Stimulated activated CD4-positive, alpha-beta T cell treated with anti-CD3 and anti-CD28 coated beads, Interleukin-1b, Interleukin-23, amount 100 ng/mL, for 4 hours (primary cell): ENCODE measurements around the gene MAPK8IP1.
"Not testable (repeated sequence)": the region's sequence is repeated elsewhere in the genome, so short reads cannot be mapped to it uniquely, and the experiment has no call there.

ENCODE experiments used
- DNase-seq, 2 donors: peaks; one replicate each; pipeline ENCODE4 v3.0.0-alpha.2; 2020; ENCODE audit warnings: low read depth in 2 of 2

MAPK8IP1 gene

DNA sequence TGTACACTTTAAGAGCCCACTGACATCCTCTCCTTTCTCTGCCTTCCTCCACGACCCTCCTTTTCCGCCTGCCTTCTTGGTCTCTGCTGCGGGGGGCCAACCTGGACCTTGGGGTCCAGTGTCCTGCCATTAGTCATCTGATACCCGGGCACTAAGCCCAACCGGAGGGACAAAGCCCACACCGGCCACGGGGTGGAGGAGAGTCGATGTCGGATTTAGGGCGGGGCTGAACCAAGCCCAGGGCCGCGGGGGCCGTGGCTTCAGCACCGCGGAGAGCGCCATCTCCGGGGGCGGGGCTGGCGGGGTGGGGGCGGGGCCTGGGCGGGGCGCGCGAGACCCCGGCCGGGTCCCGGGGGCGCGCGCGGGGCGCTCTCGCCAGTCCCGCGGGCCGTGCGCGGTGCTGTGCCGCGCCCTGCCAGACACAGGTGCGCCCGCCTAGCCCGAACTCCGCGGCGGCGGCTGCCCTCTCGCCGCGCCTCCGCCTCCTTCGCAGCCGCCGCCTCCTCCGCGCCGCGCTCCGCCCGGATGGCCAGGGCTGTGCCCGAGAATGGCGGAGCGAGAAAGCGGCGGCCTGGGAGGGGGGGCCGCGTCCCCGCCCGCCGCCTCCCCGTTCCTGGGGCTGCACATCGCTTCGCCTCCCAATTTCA, at the start of gene MAPK8IP1:
Gene MAPK8IP1 (plus strand): TSS at position 378 of the 647 bp plus-strand sequence. CDS start 170 bp downstream, at position 548.
- peak; percentile 31 to 51 for DNase-seq

GRCh38 chr11:45839204-45839603, 46.2 kb upstream of the MAPK8IP1 start:
- no peak for DNase-seq

DNA sequence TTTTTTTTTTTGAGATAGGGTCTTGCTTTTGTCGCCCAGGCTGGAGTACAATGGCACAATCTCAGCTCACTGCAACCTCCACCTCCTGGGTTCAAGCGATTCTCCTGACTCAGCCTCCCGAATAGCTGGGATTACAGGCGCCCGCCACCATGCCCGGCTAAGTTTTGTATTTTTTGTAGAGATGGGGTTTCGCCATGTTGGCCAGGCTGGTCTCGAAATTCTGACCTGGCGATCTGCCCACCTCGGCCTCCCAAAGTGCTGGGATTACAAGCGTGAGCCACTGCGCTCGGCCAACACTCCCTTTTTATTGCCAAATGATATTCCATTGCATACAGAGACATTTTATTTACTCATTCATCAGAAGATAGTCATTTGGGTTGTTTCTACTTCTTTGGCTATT, 45.2 kb upstream of the MAPK8IP1 start:
- DNase-seq = not testable (repeated sequence)

DNA sequence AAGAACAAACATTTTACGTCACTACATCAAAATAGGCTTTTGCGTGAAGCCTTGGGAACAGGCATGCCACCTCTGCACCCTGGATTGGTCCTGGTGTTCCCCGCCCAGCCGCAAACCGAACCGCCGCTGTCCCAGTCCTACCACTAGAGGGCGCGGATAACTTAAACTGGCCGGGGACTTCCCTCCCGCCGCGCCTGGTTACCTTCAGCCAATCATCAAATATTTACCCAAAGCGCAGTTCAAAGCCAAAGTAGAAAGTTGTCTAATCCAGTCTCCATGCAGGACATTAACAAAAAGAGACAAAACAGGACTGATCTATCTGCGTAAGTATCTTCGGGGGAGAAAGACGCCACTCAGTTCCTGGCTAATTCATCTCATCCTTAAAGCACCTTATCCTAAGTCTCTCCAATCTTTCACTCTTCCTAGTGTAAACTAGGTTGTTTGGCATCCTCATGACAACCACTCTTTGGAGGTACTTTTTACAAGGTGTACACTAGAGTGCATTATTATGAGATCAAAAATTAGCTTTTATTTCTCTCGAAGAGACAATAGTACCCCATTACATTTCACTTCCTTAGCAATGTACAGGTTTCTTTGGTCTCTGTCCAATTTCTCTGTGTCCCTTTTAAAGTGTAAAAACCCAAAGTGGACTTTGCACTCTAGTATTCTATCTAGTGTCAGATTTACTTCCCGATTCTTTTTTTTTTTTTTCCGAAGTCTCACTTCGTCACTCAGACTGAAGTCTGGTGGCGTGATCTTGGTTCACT, 42.1 kb upstream of the MAPK8IP1 start:
- DNase-seq = peak; percentile 73 to 83

- no peak for DNase-seq
Observed at GRCh38 chr11:45844822-45845578, 40.5 kb upstream of the MAPK8IP1 start.

DNA sequence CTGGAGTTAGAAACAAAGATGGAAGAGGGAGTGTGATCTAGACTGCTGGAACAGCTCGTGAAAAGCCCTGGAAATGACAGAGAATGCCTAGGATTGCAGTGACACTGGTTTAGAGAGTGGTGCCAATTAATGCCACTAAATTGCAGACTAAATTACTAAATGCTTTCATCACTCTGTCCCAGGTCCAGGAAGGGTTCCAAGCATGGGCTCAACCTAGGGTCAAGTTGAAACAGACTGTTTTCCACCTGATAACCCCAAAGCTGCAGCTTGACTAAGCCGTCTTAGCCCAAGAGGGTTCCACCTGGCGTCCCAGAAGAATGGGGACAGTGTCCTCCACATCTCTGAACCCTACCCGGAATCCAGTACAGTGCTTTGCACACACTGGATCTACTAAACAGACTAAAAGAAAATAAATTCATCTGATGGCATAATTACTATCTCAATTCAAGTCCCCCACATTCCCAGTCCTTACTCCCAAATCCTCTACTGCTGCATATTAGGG, 39.2 kb upstream of the MAPK8IP1 start:
- DNase-seq = no peak

DNA sequence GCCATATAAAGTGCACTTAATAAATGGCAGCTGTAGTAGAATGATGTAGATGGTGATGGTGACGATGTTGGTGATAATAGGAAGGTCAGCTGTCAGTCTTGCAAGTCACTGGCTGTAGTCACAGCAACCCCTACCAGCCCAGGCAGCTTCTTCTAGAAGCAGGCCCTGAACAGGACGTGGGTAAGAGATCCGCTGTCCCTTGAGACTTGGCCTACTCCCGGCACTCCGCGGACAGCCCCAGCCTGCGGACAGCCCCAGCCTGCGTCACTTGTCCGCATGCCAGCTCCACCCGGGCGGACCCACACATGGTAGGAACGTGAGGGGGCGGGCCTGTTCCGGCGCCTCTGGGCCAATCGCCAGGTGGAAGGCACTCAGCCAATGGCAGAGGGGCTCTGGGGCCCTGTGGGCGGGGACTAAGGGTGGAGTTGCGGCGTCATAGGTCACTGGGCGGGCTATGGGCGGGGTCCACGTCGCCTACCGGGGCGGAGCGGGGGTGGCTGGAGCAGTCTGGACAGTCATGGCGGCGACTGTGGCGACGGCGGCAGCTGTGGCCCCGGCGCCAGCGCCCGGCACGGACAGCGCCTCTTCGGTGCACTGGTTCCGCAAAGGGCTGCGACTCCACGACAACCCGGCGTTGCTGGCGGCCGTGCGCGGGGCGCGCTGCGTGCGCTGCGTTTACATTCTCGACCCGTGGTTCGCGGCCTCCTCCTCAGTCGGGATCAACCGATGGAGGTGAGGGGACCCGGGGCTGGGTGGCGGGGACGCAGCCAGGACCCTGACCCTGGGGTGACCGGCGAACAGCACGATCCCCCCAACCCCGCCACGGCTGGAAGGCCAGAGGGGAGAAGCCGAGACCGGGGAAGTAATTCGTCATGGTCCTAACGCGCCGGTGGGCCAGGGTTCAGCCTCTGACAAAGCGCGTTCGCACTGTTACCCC, 38.2 kb upstream of the MAPK8IP1 start, which contains the start of gene CRY2:
Gene CRY2 (plus strand): TSS at position 502 of the 937 bp plus-strand sequence. CDS start 16 bp downstream, at position 518.
- peak; percentile 97 to 99 for DNase-seq

DNA sequence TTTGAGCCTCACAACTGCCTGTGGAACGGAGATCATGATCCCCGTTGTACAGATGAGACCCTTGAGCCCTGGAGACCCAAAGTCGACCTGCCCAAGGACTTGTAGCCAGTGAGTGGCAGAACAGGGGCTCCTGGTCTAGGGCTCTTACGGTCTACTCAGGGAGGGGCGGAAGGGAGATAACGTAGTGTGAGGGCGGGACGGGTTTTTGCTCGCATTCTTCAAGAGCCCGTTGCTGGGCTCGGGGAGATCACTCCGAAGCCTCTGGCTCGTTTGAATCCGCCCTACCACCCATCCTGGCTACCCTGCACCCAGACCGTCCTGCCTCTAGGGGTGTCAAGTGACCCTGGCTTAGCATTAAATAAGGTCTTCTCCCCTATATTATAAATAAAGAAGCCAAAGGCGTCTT, 37.5 kb upstream of the MAPK8IP1 start:
- DNase-seq = peak in 1 of 2 donors; percentile 8

GRCh38 chr11:45848654-45849081, 36.8 kb upstream of the MAPK8IP1 start:
- no peak for DNase-seq

- DNase-seq = no peak
Observed at GRCh38 chr11:45850446-45850845, 35.0 kb upstream of the MAPK8IP1 start.

GRCh38 chr11:45851228-45851627, 34.2 kb upstream of the MAPK8IP1 start:
- no peak for DNase-seq

GRCh38 chr11:45852018-45852711, 33.3 kb upstream of the MAPK8IP1 start:
- DNase-seq = no peak

DNA sequence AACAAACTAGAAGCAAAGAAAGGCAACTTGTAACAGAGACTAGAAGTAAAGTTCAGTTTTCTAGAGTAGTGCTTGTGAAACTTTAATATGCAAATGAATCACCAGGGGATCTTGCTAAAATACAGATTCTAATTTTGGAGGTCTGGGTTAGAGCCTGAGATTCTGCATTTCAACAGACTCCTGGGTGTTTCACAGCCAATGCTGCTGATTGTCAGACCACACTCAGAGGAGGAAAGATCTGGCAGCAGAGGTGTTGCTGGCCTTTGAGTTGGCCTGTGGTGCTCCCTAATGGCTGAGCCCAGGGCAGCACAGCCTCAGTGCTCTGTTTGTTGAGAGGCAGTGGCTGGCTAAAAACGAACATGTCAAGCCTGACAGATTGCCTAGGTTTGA, 32.7 kb upstream of the MAPK8IP1 start:
- DNase-seq = no peak

DNA sequence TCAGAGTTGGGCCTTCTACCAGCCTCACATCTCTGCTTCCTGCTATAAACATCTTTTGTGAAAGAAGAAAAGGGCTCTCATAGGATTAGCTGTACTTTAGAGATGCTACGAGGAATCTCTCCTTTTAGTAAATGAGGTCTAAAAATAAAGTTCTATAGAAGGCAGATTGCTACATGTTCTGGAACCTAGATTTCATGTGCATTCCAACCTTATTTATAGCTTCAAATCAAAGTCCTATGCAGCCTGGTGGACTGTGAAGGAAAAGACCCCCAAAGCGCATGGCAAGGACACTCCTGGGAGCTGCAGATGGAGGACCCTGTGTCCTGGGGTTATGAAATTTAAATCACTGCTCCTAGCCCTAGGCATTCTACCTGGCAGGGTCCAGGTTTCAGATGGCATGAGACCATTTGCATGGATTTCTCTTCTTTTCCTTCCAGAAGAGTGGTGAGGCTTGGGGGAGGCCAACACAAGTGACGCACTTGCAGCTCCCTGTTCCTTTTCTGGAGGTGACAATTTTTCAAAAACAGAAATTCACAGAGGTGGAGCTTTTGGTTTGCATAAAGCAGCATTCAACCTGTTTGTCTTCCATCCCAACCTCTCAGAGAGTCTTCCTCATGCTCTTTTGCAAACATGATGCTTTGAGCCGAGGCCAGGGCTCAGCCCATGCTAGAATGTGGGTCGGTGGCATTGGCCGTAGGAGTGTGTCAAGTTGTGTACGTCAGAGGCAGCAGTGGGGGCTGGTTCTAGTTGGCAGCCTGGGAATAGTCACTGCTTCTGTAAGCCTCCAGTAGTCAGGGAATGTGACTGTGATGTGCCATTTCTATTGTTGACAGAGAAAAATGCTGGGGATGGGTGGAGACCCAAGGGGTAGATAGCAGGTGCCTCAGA, 31.9 kb upstream of the MAPK8IP1 start:
- DNase-seq = no peak

DNA sequence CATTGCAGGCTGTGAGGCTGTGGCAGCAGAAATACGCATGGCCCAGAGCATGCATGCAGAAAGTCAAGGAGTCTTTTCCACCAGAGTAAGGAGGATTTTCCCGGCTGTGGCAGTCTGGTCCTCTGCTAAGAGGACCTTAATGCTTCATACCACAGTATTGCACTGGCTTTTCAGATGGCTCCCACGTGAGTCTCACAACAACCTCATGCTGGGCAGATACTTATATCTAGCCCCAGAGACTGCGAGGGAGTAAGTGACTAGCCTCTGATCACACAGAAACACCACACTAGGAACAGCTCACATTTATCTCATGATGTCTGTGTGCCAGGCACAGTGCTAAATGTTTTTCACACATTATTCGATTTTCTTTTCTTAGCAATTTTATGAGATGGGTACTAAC, 30.1 kb upstream of the MAPK8IP1 start:
- no peak for DNase-seq

DNA sequence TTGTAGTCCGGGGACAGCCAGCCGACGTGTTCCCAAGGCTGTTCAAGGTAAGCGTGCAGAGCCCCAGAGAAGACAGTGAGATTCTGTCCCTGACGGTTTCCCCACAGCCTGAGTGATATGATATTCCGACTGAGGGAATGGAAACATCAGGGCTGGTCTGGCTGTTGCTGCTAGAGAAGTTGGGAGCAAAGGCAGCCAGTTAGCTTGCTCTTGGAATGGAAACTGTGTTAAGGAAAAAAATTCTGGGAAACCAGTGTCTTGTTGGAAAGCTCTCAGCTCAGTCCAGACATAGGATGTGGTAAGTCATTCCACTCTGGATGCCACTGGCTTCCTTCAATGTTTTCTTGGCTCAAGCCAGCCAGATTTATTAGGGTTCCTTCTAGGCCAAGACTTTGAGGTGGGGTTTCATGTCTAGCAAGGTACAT, 29.4 kb upstream of the MAPK8IP1 start:
- DNase-seq = no peak

DNA sequence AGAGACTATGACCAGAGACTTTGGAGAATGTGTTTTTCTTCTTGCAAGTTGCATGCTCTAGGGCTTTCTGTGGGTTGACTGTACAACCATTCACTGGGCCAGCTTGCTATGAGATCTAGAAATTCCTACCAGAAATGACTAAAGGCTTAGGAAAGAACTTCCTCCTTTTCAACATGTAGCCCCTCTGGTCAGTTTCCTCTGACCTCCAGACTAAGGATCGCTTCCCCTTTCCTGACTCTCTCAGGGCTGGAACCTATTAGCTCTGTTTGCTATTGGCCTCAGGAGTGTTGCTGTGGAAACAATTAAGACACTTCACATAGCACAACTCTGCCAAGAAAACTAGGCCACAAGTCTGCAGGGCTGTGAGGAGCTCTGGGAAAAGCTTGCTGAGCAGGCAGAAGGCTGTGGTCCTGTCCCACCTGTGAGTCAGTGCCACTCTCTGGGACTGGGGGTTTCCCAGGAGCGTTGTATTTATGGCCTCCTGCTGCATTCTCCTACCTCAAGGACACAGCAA, 27.4 kb upstream of the MAPK8IP1 start:
- no peak for DNase-seq

- no peak for DNase-seq
Observed at GRCh38 chr11:45858751-45859398, 26.6 kb upstream of the MAPK8IP1 start.
